GM18867 (cell line): ENCODE data around the gene SGSM1.

ENCODE experiments used
- ATAC-seq: cut with Tn5 transposase; IDR thresholded peaks from one replicate; pipeline ENCODE4 v1.9.1; 2021; ENCODE audit warnings: mild to moderate bottlenecking, moderate library complexity; ENCODE audit not compliant: unreplicated experiment

Gene SGSM1

DNA sequence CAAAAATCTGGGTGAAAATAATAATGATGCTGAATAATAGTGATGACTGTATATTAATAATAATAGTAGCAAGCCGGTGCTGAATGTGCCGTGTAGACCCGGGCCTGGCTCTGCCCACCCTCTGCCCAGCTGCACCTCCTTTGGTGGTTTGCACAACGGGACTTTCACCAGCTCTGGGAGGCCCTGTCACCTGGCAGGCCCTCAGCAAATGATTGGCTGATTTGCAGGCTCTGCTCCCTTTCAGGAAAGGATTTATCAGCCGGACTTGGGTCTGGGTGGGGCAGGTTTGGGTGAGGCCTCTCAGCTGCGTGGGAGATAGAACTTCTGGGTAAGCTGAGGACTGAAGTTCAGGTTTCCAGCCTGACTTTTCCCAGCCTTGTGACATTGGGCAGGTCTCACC lies 167.9 kb downstream of the SGSM1 start:
- no peak for ATAC-seq

DNA sequence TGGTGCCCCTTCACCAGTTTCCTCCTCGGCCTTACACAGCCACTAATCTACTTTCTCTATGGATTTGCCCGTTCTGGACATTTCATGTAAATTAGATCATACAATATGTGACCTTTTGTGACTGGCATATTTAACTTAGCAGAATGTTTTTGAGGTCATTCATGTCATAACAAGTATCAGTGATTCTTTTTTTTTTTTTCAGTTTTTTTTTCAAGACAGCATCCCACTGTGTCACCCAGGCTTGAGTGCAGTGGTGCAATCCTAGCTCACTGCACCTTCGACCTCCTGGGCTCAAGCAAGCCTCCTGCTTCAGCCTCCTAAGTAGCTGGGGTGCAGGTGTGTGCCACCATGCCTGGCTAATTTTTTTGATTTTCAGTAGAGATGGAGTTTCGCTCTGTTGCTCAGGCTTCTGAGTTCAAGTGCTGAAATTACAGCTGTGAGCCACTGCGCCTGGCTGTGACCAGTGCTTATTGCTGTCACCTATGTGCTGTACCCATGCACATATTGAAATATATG lies 169.2 kb downstream of the SGSM1 start:
- ATAC-seq = no peak

DNA sequence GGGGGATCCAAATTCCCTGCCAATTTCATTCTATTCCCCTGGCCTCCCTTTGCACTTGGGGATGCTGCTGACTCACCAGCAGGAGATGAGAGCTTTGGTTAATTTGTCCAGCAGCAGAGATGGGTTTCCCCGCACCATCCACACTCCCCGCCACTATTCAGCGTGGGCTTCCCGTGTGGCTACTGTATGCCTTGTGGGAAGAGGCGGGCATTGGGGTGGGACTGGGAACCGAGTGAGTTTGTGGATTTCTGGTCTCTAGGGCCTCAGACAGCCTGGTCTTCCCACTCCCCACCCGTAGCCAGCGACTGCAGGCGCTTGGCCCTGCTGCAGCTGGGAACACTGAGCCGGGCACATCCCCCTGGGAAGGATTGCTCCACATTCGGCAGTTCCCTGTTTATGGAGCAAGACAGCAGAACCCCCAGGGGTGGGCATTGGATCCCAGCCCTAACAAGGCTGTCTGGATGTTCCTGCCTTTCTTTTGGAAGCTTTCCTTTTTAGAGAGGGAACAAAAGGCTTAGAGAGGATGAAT lies 169.9 kb downstream of the SGSM1 start:
- ATAC-seq = no peak

DNA sequence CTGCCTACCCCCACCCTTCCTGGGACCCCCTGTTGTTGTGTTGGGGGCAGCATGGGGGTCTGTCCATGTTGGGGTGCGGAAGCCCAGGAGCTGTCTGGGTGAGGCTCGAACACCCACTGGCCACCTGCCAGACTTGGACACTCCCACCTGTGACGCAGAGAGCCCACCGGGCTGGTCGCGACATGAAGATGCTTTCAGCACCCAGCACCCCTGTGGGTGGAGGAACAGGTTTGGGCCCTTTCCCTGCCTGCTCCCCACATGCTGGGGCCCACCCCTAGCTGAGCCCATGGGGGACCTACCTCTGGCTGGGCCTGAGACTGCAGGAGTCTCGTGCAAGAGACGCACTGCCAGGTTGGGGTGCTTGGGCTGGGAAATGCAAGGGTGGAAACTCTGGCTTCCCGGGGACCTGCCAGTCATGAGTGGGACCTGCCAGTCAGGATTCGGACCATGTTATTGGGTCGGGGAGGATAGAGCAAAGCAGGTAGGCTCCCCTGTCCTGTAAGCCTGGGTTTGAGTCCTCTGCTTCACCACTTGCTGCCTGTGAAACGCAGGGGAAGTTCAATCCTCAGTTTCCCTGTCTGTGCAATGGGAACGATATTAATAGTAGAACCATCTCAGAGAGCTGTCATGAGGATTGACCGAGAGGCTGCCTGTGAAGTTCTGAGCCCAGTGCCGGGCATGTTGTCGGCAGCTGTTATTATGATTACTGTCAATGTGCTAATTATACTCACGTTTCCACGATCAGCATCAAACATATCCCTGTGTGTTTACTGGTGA lies 170.6 kb downstream of the SGSM1 start:
- ATAC-seq = no peak
